Lung microvascular endothelial cell (primary cell): Measurements from ENCODE around the gene IL22. TPM values are rescaled to one million over a fixed set of nuclear protein-coding genes. Genes with fewer than 3 reads are reported as not detected.
"Not testable (repeated sequence)": the region's sequence is repeated elsewhere in the genome, so short reads cannot be mapped to it uniquely, and the experiment has no call there.

ENCODE experiments used
- DNase-seq, 2 donors: peaks; one replicate each; pipeline versions ENCODE4 v3.0.0 to v3.0.0-alpha.2; 2010; ENCODE audit warnings: low read depth in 2 of 2
- total RNA-seq: library from RNA; depleted of rRNA; stranded (reverse); fragments of >200 nt; gene quantifications from 2 replicates; pipeline ENCODE4 v1.2.1, GENCODE V29; 2014

IL22 gene
- total RNA-seq, 1 donor from 2014 or later: not detected

- DNase-seq: no peak
These were observed 23.4 kb downstream of the IL22 start for GRCh38 chr12:68229956-68230355.

- no peak for DNase-seq
These were observed 26.0 kb downstream of the IL22 start for GRCh38 chr12:68227356-68227755.

- no peak for DNase-seq
These were observed 27.6 kb downstream of the IL22 start, which contains the start of gene IL26 for GRCh38 chr12:68225576-68226476. TSS of gene IL26 (minus strand) at chr12:68225810. CDS start at chr12:68225756, 54 bp downstream.

GRCh38 chr12:68224613-68225285, 28.7 kb downstream of the IL22 start:
- DNase-seq: peak in 1 of 2 donors; percentile 26

GRCh38 chr12:68223067-68223747, 30.2 kb downstream of the IL22 start:
- DNase-seq: peak; percentile 91

GRCh38 chr12:68222326-68222725, 31.1 kb downstream of the IL22 start:
- DNase-seq: peak in 1 of 2 donors; percentile 21

- no peak for DNase-seq
These were observed 31.9 kb downstream of the IL22 start for GRCh38 chr12:68221497-68221896.

GRCh38 chr12:68210875-68211274, 42.5 kb downstream of the IL22 start:
- no peak for DNase-seq

GRCh38 chr12:68209048-68209728, 44.2 kb downstream of the IL22 start:
- DNase-seq: not testable (repeated sequence)

GRCh38 chr12:68207276-68207675, 46.1 kb downstream of the IL22 start:
- no peak for DNase-seq

GRCh38 chr12:68206446-68206845, 47.0 kb downstream of the IL22 start:
- peak in 1 of 2 donors; percentile 9 for DNase-seq

- DNase-seq: no peak
These were observed 49.9 kb downstream of the IL22 start for GRCh38 chr12:68203460-68203875.

GRCh38 chr12:68200854-68201253, 52.5 kb downstream of the IL22 start:
- DNase-seq: no peak

GRCh38 chr12:68199127-68199526, 54.3 kb downstream of the IL22 start:
- no peak for DNase-seq

GRCh38 chr12:68198507-68199086, 54.8 kb downstream of the IL22 start:
- DNase-seq: no peak

Other genes starting within 250 kb of the IL22 start
- not detected in 2 replicates for gene IFNG, start 93.9 kb downstream of the IL22 start, total RNA-seq
- gene IL26, start 27.8 kb downstream of the IL22 start, total RNA-seq: not detected in 2 replicates
- 4.4 and 5.6 TPM in 2 replicates for gene MDM1, start 78.8 kb upstream of the IL22 start, total RNA-seq